Memory B cell (primary cell): ENCODE results near the gene NANS.

ENCODE experiments used
- ATAC-seq: fragments of 150-1000 bp; cut with Tn5 transposase; 2 replicates; pipeline ENCODE4 v1.10.0; 2021; ENCODE audit warnings: low read depth, mild to moderate bottlenecking, moderate library complexity
- DNase-seq, 2 donors: peaks; one replicate each; pipeline ENCODE4 v3.0.0; 2022; ENCODE audit warnings: low spot score in 2 of 2
- H3K27ac Mint-ChIP-seq: one replicate; pipeline ENCODE4 v1.8.0; 2022; ENCODE audit warnings: mild to moderate bottlenecking, moderate library complexity, mixed read lengths
- H3K27me3 Mint-ChIP-seq: one replicate; pipeline ENCODE4 v1.8.0; 2022; ENCODE audit warnings: mixed read lengths
- H3K36me3 Mint-ChIP-seq: one replicate; pipeline ENCODE4 v1.8.0; 2022; ENCODE audit warnings: mild to moderate bottlenecking, mixed read lengths
- H3K4me1 Mint-ChIP-seq: one replicate; pipeline ENCODE4 v1.8.0; 2022; ENCODE audit warnings: mixed read lengths
- H3K4me3 Mint-ChIP-seq: one replicate; pipeline ENCODE4 v1.8.0; 2022; ENCODE audit warnings: mild to moderate bottlenecking, moderate library complexity, mixed read lengths
- H3K9me3 Mint-ChIP-seq: one replicate; pipeline ENCODE4 v1.8.0; 2022; ENCODE audit warnings: mixed read lengths

NANS gene

GRCh38 chr9:98021306-98022040 is 35.1 kb upstream of the NANS start:
- Mint-ChIP-seq H3K27ac (peak overlapping the region; percentile 14), H3K4me1 (peaks cover 7% of the 10 kb centered on the region), H3K36me3 (peaks cover 22% of the 10 kb centered on the region), H3K9me3 (no peaks in the 10 kb centered on the region), H3K4me3 (no peak overlapping the region), H3K27me3 (peaks cover 3% of the 10 kb centered on the region)
- DNase-seq (no peak), ATAC-seq (no peak)

GRCh38 chr9:98022447-98022846 is 34.1 kb upstream of the NANS start:
- Mint-ChIP-seq H3K9me3 (no peaks in the 10 kb centered on the region), H3K36me3 (peaks cover 17% of the 10 kb centered on the region), H3K27me3 (peaks cover 3% of the 10 kb centered on the region), H3K4me3 (no peak overlapping the region), H3K4me1 (peaks cover 7% of the 10 kb centered on the region), H3K27ac (no peak overlapping the region)
- ATAC-seq (no peak), DNase-seq (no peak)

DNA sequence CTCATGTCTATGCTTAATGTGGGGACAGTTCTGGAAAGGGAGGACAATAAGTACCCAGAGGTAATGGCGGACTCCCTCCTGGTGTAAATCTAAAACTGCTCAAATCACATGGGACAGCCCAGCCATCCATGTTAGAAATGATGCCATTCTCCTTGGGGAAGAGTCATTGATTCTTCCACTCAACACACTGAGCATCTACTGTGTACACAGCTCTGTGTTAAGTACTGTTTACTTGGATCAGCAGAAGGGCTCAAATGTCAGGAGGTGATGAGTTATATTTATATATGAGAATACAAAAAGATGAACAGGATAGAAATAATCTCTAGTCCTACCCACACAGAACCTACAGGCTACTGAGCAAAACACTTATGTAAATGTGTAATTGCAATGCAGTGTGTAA is 31.8 kb upstream of the NANS start:
- Mint-ChIP-seq H3K9me3 (no peaks in the 10 kb centered on the region), H3K27ac (no peak overlapping the region), H3K4me3 (no peak overlapping the region), H3K4me1 (peaks cover 5% of the 10 kb centered on the region), H3K27me3 (peaks cover 3% of the 10 kb centered on the region), H3K36me3 (peaks cover 11% of the 10 kb centered on the region)
- DNase-seq = no peak
- no peak for ATAC-seq

GRCh38 chr9:98031169-98031568 is 25.4 kb upstream of the NANS start:
- peaks cover 1% of the 10 kb centered on the region for H3K36me3 Mint-ChIP-seq
- H3K27me3 Mint-ChIP-seq = no peaks in the 10 kb centered on the region
- DNase-seq = no peak
- peaks cover 19% of the 10 kb centered on the region for H3K4me1 Mint-ChIP-seq
- ATAC-seq = no peak
- H3K27ac Mint-ChIP-seq = no peak overlapping the region
- no peak overlapping the region for H3K4me3 Mint-ChIP-seq
- no peaks in the 10 kb centered on the region for H3K9me3 Mint-ChIP-seq

DNA sequence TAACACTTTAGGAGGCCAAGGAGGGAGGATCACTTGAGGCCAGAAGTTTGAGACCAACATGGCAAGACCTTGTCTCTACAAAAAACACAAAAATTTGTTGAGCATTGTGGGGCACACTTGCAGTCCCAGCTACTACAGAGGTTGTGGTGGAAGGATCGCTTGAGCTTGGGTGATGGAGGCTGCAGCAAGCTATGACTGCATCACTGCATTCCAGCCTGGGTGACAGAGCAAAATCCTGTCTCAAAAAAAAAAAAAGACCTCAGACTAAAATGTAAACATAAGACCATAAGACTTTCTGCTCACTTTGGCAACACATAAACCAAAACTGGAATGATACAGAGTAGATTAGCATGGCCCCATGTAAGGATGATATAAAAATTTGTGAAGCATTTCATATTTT is 24.6 kb upstream of the NANS start:
- H3K36me3 Mint-ChIP-seq = peaks cover 1% of the 10 kb centered on the region
- no peaks in the 10 kb centered on the region for H3K27me3 Mint-ChIP-seq
- no peaks in the 10 kb centered on the region for H3K9me3 Mint-ChIP-seq
- H3K4me1 Mint-ChIP-seq = peaks cover 19% of the 10 kb centered on the region
- no peak overlapping the region for H3K27ac Mint-ChIP-seq
- ATAC-seq (no peak), DNase-seq (no peak)
- H3K4me3 Mint-ChIP-seq = no peak overlapping the region

DNA sequence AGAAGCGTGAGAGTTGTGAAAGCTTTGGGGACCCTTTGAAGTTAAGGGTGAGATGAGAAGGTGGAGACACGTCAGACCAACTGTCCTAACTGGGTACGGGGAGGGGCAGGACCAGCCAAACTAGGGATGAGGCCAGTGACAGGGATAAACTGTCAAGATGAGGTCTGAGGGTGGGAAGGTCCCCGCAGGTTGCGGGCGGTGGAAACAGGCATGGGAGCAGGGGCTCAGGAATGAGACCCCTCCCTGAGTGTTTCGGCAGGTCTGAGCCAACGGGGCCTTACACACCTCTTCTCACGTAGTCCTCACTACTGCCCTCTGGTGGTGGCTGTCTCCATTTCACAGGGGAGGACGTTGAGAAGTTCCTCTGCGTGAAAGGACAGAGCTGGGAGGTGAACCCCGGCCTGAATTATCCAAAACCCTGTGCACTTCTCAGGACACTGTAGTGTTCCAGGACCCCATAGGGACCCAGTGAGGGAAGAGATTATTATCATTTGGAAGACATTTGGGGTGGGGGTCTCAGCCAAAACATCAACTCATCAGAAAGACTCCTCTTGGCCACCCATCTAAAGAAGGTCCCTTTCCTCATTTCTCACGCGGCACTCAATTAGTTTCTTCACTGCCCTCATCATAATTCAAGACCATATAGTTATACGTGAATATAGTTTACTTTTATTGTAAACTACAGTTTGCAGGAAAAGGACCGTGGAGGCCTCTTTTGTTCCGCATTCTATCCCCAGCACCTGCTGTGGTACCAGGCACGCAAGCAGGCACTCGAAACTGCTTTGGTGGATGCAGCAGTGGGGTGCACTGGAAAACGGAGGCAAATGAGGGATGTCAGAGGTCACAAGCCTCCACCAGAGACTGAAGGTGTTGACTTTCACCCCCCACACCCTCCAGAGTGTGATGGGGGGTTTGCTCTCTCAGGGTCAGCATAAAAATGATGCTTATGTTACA is 21.7 kb upstream of the NANS start:
- peak; percentile 88 to 93 for DNase-seq
- no peaks in the 10 kb centered on the region for H3K9me3 Mint-ChIP-seq
- ATAC-seq = peak; percentile 81
- peak overlapping the region; percentile 89 for H3K27ac Mint-ChIP-seq
- peak overlapping the region; percentile 79 for H3K4me3 Mint-ChIP-seq
- H3K4me1 Mint-ChIP-seq = peaks cover 27% of the 10 kb centered on the region
- no peaks in the 10 kb centered on the region for H3K36me3 Mint-ChIP-seq
- H3K27me3 Mint-ChIP-seq = no peaks in the 10 kb centered on the region

GRCh38 chr9:98037357-98037756 is 19.2 kb upstream of the NANS start:
- no peak for ATAC-seq
- peaks cover 33% of the 10 kb centered on the region for H3K4me1 Mint-ChIP-seq
- no peaks in the 10 kb centered on the region for H3K9me3 Mint-ChIP-seq
- no peaks in the 10 kb centered on the region for H3K36me3 Mint-ChIP-seq
- H3K27me3 Mint-ChIP-seq = no peaks in the 10 kb centered on the region
- no peak overlapping the region for H3K27ac Mint-ChIP-seq
- H3K4me3 Mint-ChIP-seq = no peak overlapping the region
- no peak for DNase-seq

DNA sequence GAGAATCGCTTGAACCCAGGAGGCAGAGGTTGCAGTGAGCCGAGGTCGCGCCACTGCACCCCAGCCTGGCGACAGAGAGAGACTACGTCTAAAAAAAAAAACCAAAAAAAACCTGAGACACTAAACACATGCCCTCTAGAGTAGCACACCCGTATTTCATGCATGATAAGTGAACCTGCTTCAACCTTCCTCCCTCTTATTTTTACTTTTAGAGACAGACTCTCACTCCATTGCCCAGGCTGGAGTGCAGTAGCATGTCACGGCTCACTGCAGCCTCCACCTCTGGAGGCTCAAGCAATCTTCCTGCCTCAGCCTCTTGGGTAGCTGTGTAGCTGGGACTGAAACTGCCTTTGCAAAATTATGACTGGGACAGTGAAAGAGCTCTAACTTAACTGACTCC is 17.6 kb upstream of the NANS start:
- no peak for DNase-seq
- Mint-ChIP-seq H3K9me3 (no peaks in the 10 kb centered on the region), H3K36me3 (no peaks in the 10 kb centered on the region), H3K4me3 (peak overlapping the region; percentile 64), H3K27ac (no peak overlapping the region), H3K4me1 (peaks cover 29% of the 10 kb centered on the region), H3K27me3 (no peaks in the 10 kb centered on the region)
- peak; percentile 57 for ATAC-seq

DNA sequence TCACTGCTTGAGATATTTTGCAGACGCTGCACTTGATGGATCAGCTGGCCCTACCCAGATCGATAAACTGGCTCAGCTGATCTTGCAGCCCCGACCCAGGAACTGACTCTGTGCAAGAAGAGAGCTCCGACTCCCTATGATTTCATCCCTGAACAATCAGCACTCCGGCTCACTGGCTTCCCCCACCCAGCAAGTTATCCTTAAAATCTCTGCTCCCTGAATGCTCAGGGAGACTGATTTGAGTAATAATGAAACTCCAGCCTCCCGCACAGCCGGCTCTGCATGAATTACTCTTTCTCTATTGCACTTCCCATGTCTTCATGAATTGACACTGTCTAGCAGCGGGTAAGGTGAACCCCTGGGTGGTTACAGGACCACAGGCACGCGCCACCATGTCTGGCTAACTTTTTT is 16.9 kb upstream of the NANS start:
- DNase-seq (no peak), ATAC-seq (peak; percentile 31)
- Mint-ChIP-seq H3K4me3 (peak overlapping the region; percentile 90), H3K27me3 (no peaks in the 10 kb centered on the region), H3K36me3 (no peaks in the 10 kb centered on the region), H3K4me1 (peaks cover 25% of the 10 kb centered on the region), H3K9me3 (no peaks in the 10 kb centered on the region), H3K27ac (no peak overlapping the region)

- no peaks in the 10 kb centered on the region for H3K9me3 Mint-ChIP-seq
- H3K27me3 Mint-ChIP-seq = no peaks in the 10 kb centered on the region
- DNase-seq = no peak
- ATAC-seq = no peak
- peaks cover 23% of the 10 kb centered on the region for H3K4me1 Mint-ChIP-seq
- no peaks in the 10 kb centered on the region for H3K36me3 Mint-ChIP-seq
- H3K27ac Mint-ChIP-seq = no peak overlapping the region
- peak overlapping the region; percentile 90 for H3K4me3 Mint-ChIP-seq
Observed at GRCh38 chr9:98040212-98040611, 16.3 kb upstream of the NANS start.

- peaks cover 4% of the 10 kb centered on the region for H3K36me3 Mint-ChIP-seq
- H3K4me3 Mint-ChIP-seq = no peak overlapping the region
- H3K27me3 Mint-ChIP-seq = no peaks in the 10 kb centered on the region
- H3K9me3 Mint-ChIP-seq = no peaks in the 10 kb centered on the region
- peaks cover 26% of the 10 kb centered on the region for H3K4me1 Mint-ChIP-seq
- DNase-seq (no peak), ATAC-seq (no peak)
- no peak overlapping the region for H3K27ac Mint-ChIP-seq
Observed at GRCh38 chr9:98043915-98044314, 12.6 kb upstream of the NANS start.

DNA sequence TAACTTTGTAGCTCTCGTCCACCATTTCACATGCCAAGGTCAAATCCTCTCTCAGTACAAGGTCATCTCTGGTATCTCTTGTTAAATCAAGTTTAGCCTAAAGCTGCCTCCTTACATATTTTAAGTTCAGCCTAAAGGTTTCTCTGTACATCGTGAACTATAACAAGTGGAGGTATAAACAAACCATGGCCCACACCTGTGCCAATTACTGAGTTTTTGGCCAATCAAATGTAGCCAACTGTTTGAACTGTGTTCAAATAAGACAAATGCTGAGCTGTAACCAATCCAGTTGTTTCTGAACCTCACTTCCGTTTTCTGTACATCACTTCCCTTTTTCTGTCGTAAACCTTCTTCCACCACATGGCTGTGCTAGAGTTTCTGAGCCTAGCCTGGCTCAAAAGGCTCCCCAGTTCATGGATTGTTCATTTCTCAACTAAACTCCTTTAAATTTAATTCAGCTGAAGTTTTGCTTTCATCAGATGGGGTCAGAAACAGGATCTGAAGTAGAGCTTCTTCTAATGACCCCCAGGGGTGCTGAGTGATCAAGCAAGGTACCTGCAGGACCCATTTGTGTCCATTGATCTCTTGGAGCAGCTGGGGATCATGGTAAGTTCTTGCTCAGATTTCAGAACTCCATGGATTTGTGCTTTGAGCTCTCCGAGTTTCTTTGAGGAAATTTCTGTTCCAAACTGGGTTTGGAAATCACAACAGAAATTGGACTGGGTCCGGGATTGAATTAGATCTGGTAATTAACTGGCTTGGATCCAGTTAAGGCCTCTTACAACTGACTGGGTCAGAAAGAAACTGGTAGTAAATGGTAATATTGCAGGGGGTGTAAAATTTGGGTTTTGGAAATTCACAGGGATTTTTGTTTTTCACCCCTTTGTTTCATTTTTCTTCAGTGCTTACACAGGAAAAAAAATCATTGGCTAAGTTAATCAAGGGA is 11.0 kb upstream of the NANS start:
- peak overlapping the region; percentile 98 for H3K27ac Mint-ChIP-seq
- H3K27me3 Mint-ChIP-seq = no peaks in the 10 kb centered on the region
- peak in 1 of 2 donors; percentile 65 for DNase-seq
- peak overlapping the region; percentile 72 for H3K4me3 Mint-ChIP-seq
- H3K9me3 Mint-ChIP-seq = no peaks in the 10 kb centered on the region
- H3K36me3 Mint-ChIP-seq = peaks cover 4% of the 10 kb centered on the region
- peak; percentile 89 for ATAC-seq
- peaks cover 17% of the 10 kb centered on the region for H3K4me1 Mint-ChIP-seq

- Mint-ChIP-seq H3K36me3 (peaks cover 4% of the 10 kb centered on the region), H3K27ac (no peak overlapping the region), H3K9me3 (no peaks in the 10 kb centered on the region), H3K27me3 (no peaks in the 10 kb centered on the region), H3K4me3 (peak overlapping the region; percentile 72), H3K4me1 (peaks cover 16% of the 10 kb centered on the region)
- ATAC-seq (no peak), DNase-seq (no peak)
Observed at GRCh38 chr9:98046180-98046543, 10.4 kb upstream of the NANS start.
